ENCODE results near the gene SDF4.
A peak's percentile ranks its signal among the peaks of the same experiment; 100 is the strongest.

GRCh38 chr1:1206376-1206965 is 25.3 kb downstream of the SDF4 start, which contains the start of gene TNFRSF18:
- TF ChIP-seq POLR2AphosphoS5 (IDR thresholded peaks at IDR 0.05) (peak in 1 of 3 donors; percentile 32), CTCF (IDR thresholded peaks at IDR 0.05) (no peak)
